HCEC 1CT (cell line): Measurements from ENCODE around the gene ARL6.
A peak's percentile ranks its signal among the peaks of the same experiment; 100 is the strongest.
"Not testable (repeated sequence)": the region's sequence is repeated elsewhere in the genome, so short reads cannot be mapped to it uniquely, and the experiment has no call there.

Experiments
- DNase-seq: peaks from one replicate; pipeline ENCODE4 v3.0.0-alpha.2; 2017

The ARL6 gene

DNA sequence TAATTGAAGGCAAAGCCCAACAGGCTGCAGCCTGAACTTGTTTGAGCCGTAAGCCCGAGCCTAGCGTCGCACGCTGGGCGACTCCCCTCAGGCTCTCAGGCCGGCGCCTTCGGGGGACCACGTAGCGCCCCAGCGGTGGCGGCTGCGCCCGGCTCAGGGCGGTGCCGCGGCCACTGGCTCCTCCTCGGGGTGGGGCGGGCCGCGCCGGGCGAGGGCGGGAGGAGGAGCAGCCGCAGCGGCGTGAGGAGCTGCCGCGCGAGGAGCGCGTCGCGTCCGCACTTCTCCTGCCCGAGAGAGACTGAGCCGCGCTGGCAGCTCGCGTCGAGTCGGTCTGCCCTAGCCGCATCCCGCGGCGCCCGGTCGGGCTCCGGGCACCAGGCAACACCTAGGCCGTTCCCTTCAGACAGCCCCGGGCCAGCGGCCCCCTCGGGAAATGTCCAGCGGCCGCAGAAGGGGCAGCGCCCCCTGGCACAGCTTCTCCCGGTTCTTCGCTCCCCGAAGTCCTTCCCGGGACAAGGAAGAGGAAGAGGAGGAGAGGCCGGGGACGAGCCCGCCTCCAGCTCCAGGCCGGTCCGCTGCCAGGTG is 57.3 kb downstream of the ARL6 start, which contains the start of gene CRYBG3:
TSS of gene CRYBG3 (plus strand) at position 238 of the 585 bp plus-strand sequence. CDS start at position 434, 196 bp downstream.
- peak; percentile 90 for DNase-seq

DNA sequence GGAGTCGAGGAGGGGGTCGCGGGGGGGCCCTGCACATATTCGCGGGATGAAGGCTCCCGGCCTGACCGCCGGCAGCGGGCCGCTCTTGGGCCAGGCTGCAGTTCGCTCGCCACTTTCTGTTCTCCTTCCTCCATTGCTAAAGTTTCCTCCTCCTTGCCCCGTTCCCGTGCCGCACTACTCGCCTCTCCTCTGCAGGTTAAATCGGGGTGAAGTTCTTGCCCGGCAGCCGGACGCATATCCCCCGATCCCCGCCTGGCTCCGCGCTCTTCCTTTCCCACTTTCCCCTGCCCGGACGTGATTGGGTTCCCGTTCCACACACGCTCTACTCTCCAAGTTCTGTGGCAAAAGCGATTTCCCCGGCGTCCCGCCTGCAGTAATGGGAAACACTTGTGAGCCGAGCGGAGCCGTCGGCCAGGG is 57.8 kb downstream of the ARL6 start:
- DNase-seq = peak; percentile 69

DNA sequence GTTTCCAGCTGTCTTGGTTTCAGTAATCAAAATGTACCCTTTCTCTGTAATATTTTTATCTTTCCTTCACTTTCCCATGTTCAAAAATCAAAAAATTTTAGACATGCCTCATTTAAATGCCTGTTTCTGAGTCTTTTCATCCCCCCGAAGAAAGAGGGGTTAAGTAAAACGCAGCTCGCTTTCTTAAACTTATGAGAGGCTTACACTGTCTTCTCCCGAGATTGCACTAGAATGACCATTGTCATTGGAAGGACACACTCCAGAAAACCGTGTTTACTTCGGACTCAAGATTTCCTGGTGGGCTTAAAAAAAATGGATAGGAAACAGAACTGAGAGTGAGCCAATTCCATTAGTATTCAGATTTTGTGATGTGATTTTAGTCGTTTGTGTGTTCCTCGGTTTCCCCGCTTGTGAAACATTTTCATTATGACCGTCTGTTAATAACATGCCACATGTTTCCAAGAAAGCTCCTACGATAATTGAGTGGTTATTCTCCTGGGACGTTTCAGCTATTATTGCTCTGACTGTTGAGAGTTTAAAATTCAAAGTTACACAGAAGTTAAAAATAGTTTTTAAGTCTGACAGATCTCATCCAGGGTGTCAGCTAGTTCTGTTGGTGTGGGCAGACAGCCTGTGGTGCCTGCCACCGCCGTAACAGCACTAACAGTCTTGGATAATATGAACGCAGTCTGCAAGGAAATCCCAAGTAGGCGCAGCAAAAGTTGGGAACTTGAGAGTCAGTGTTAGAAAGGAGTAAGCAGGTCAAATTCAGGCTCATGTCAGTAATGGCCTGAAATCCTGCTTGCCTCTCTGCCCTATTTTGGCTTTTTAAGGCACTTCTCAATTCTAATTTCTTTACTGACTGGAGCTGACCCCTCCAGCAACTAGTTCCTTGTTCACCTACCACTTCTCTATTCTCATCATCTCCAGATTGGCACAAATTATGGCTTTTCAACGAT is 58.8 kb downstream of the ARL6 start:
- DNase-seq = peak; percentile 18

DNA sequence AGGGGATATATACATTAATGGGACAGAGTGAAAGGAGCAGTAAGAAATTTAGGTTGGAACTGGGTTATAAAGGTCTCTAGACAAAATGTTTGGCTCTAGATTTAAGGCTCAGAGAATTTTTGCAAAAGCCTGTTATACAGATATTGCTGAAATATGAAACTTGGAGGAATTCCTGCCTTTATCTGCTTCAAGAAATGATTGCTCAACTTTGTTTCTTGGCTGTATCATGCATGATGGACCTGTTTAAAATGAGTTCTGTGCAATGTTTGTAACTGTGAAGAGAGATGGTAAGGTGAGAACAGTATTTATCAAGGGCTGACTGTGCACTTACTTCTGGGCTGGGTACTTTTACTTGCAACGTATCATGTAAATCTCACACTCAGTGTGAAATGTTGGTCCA is 60.5 kb downstream of the ARL6 start:
- DNase-seq = no peak

DNA sequence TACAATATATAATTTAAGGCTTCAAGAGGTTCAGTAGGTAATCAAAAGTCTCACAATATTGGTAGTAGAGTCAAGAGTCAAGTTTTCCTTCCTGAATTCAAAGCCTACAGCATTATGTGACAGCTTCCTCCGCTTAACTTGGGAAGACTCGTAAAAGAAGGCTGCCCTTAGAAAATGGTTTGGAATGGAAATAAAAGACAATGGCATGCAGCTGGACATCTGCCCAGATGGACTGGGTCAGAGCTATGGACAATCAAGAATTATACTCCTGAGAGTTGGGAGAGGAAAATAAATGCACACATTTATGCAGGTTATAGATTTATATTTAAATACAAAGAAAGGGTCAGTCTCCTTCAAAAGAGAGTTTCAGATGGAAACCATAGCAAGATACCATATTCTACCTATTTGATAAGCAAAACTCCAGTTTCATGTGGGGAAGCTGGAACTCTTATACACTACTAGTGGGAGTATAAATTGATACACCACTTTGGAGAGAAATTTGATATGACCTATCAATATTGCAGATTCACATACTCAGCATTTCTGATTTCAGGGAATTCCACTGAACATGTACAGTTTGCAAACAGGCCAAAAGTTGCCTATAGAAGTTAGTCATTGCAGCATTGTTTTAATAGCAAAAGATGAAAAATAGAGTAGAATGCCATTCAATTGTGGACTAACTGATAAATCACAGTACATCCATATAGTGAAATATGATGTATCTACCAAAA is 63.3 kb downstream of the ARL6 start:
- DNase-seq = no peak

DNA sequence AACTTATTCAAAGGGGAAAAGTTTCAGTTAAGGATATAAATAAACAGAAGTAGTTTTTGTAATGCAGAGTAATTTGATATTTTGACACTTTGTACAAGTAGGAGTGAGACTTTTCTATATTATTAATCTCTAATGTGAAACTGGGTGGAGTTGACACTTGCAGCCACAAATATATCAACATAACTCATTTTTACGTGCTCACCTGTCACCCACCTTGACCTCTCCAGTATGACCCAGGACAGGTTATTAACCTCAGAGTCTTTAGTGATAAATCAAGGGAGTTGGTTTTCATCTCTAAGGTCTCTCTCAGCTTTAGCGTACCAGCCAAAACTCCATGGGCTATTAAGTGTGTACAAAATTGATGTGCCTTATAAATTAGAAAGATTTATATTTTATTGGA is 64.6 kb downstream of the ARL6 start:
- DNase-seq = no peak

- no peak for DNase-seq
Observed at GRCh38 chr3:97830638-97831037, 66.1 kb downstream of the ARL6 start.

DNA sequence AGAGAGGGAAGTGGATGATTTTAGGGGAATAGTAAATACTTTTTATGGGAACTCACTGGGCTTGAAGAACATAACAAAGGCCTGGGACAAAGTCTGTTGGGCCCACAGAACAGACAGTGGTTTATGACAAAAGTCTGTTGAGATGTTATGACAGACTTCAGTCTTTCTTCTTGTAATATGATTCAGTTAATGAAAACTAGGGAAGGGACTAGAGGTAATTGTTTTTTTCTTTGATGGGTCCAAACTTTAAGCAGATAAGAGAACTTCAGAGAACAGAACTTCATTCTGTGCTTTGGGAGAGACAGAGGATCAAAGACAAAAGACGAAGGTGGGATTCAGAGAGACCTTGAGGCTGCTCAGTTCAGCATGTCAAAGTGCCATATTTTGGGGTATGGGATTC is 66.6 kb downstream of the ARL6 start:
- no peak for DNase-seq

GRCh38 chr3:97833184-97833583 is 68.6 kb downstream of the ARL6 start:
- not testable (repeated sequence) for DNase-seq

DNA sequence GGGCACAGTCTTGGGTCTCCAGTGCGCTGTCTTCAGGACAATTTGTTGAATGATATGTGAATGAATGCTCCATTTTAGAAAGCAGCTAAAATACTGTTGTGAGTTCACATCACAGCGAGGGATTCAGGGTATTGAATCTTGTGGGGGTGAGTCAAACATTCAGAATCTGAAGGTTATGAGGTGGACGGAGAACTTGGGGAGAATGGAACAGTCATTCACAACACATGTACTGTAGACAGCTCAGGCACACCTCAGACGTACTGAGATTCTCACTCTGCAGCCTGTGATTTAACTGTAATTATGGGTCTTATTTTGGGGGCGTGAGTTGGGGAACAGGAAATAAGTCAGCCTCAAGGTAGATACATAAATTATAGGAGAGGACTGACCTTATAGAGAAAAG is 71.2 kb downstream of the ARL6 start:
- DNase-seq = peak; percentile 83

DNA sequence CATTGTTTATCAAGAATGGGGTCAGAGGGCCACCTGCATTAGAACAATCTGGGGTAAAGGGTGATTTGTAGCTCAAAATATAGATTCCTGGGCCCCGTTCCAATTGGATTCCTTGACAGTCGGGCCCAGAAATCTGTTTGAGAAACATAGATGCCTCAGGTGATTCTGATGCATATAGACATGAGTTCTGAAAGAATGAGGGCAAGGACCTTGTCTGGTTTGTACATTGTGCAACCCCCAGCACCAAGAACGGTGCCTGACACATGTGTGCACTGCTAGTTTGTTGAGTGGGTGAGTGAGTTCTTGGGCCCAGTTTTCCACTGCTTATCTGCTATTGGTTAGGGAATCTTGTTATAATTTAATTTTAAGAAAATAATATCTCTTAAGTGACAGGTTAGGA is 73.8 kb downstream of the ARL6 start:
- no peak for DNase-seq

DNA sequence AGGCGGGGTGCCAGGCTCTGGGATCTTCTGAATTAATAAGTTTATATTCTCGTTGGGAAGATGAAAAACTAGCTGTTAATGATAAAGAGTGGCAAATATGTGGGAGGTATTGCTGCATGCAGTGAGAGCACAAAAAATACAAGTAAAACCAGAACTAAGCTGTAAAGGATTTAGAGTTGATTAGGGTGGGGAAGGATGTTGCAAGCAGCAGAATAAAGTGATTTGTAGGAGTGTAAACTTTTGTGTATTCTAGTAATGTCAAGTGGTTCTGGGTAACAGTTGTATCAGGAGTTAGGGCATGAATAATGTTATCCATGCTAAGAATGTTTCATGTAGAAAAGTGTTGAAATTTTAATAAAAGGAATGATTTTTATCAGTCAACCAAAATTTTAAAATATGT is 75.4 kb downstream of the ARL6 start:
- no peak for DNase-seq

- no peak for DNase-seq
Observed at GRCh38 chr3:97841304-97841703, 76.7 kb downstream of the ARL6 start.

DNA sequence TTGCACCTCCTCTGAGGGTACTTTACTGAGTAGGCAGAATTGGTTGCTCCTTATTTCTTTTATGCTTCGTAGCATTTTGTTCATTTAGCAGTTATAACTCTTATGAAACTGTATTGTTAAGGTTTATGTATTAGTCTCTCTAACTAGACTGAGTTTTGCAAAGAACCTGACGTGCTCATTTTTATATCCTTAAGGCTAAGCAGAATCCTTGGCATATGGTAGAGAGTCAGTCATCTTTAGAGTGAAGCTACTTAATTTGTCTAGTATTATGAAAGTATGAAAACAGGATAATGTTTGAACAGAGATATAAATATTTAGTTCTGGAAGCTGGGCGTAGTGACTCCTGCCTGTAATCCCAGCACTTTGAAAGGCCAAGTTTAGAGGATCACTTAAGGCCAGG is 77.4 kb downstream of the ARL6 start:
- no peak for DNase-seq

- no peak for DNase-seq
Observed at GRCh38 chr3:97848779-97849178, 84.2 kb downstream of the ARL6 start.
